Astrocyte (in vitro differentiated cells and primary cell): ENCODE data around the gene XYLT1. TPM values are rescaled to one million over a fixed set of nuclear protein-coding genes. Genes with fewer than 3 reads are reported as not detected.

Source experiments
- DNase-seq: peaks from one replicate; pipeline ENCODE4 v3.0.0-alpha.2; 2010; ENCODE audit warnings: low read depth
- FAIRE-seq: peaks from 2 replicates; lab custom pipeline; 2011; peaks lifted over from hg19 to GRCh38; lab: Jason Lieb, UNC
- H2AFZ ChIP-seq: 2 replicates; pipeline ENCODE4 v1.6.0; 2012; ENCODE audit warnings: low read depth, low read length, inconsistent platforms
- H3K27ac ChIP-seq: 2 replicates; pipeline ENCODE4 v1.5.1; 2011; ENCODE audit warnings: low read depth, low read length, inconsistent platforms
- H3K27me3 ChIP-seq: 2 replicates; pipeline ENCODE4 v1.6.0; 2011; ENCODE audit warnings: low read length, inconsistent platforms; ENCODE audit not compliant: insufficient read depth
- H3K36me3 ChIP-seq: 2 replicates; pipeline ENCODE4 v1.5.1; 2011; ENCODE audit warnings: low read length, inconsistent platforms; ENCODE audit not compliant: insufficient read depth
- H3K4me1 ChIP-seq: 2 replicates; pipeline ENCODE4 v1.5.1; 2011; ENCODE audit warnings: low read length, inconsistent platforms; ENCODE audit not compliant: insufficient read depth
- H3K4me2 ChIP-seq: 2 replicates; pipeline ENCODE4 v1.6.0; 2012; ENCODE audit warnings: low read length, inconsistent platforms
- H3K4me3 ChIP-seq: 2 replicates; pipeline ENCODE4 v1.5.1; 2011; ENCODE audit warnings: low read depth, mild to moderate bottlenecking, low read length, inconsistent platforms; ENCODE audit not compliant: insufficient read depth
- H3K79me2 ChIP-seq: 2 replicates; pipeline ENCODE4 v1.6.0; 2012; ENCODE audit warnings: mild to moderate bottlenecking, low read length, inconsistent platforms; ENCODE audit not compliant: insufficient read depth
- H3K9ac ChIP-seq: 2 replicates; pipeline ENCODE4 v1.6.0; 2012; ENCODE audit warnings: mild to moderate bottlenecking, low read length, inconsistent platforms
- H3K9me3 ChIP-seq: 2 replicates; pipeline ENCODE4 v1.5.1; 2012; ENCODE audit warnings: low read depth, mild to moderate bottlenecking, low read length, inconsistent platforms; ENCODE audit not compliant: insufficient read depth
- H4K20me1 ChIP-seq: 2 replicates; pipeline ENCODE4 v1.6.0; 2012; ENCODE audit warnings: low read length, inconsistent platforms; ENCODE audit not compliant: insufficient read depth
- H3K27ac Mint-ChIP-seq: one replicate; pipeline ENCODE4 v1.8.0; 2021; ENCODE audit warnings: mild to moderate bottlenecking, mixed read lengths; ENCODE audit not compliant: unreplicated experiment
- H3K27me3 Mint-ChIP-seq: one replicate; pipeline ENCODE4 v1.8.0; 2021; ENCODE audit warnings: low read depth, mixed read lengths; ENCODE audit not compliant: unreplicated experiment
- H3K36me3 Mint-ChIP-seq: one replicate; pipeline ENCODE4 v1.8.0; 2021; ENCODE audit warnings: low read depth, mixed read lengths; ENCODE audit not compliant: unreplicated experiment
- H3K4me1 Mint-ChIP-seq: one replicate; pipeline ENCODE4 v1.8.0; 2021; ENCODE audit warnings: low read depth, mixed read lengths; ENCODE audit not compliant: unreplicated experiment
- H3K4me3 Mint-ChIP-seq: one replicate; pipeline ENCODE4 v1.8.0; 2021; ENCODE audit warnings: mild to moderate bottlenecking, moderate library complexity, mixed read lengths; ENCODE audit not compliant: unreplicated experiment
- H3K9me3 Mint-ChIP-seq: one replicate; pipeline ENCODE4 v1.8.0; 2021; ENCODE audit warnings: mild to moderate bottlenecking, mixed read lengths; ENCODE audit not compliant: unreplicated experiment
- EZH2 ChIP-seq: IDR thresholded peaks from 2 replicates; pipeline ENCODE4 v1.6.1; 2012; ENCODE audit warnings: mild to moderate bottlenecking, low read length, inconsistent platforms; ENCODE audit not compliant: insufficient read depth
- total RNA-seq: library from RNA; stranded (reverse); gene quantifications from 2 replicates; pipeline ENCODE4 v1.2.1, GENCODE V29; 2021
- TF ChIP-seq, protein P1 (sequence below): IDR thresholded peaks from 2 replicates; pipeline ENCODE4 v1.5.1; 2011; ENCODE audit warnings: low read depth, mild to moderate bottlenecking, inconsistent platforms, low read length, moderate library complexity; ENCODE audit not compliant: insufficient read depth

The XYLT1 gene
- total RNA-seq, 1 donor from 2014 or later: 22.9 TPM

DNA sequence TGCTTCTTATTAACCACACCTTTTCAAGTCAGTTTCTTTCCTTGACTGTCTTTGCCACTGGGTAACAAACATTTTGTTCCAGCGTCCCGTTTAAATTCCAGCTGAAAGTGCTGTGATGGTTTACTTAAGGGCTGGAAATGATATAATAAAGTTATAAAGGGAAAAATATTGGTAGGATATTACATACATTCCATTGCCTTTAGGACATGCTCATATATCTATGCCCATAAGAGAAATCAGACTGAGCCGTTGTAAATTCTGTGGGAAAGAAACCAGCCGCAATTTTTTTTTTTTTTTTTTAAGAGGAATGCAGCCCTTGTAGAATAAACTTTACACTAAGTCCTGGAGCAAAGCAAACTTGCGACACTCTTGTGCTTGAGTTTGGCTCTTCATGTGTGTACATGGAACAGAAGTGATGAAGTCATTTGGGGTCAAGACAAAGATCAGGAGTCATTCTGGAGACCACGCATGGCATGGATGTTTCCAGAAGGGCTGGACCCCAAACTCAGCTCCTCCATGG is 210.9 kb downstream of the XYLT1 start:
- H3K79me2 ChIP-seq: peaks cover 13% of the 10 kb centered on the region
- no peak for DNase-seq
- H4K20me1 ChIP-seq: peaks cover 78% of the 10 kb centered on the region

DNA sequence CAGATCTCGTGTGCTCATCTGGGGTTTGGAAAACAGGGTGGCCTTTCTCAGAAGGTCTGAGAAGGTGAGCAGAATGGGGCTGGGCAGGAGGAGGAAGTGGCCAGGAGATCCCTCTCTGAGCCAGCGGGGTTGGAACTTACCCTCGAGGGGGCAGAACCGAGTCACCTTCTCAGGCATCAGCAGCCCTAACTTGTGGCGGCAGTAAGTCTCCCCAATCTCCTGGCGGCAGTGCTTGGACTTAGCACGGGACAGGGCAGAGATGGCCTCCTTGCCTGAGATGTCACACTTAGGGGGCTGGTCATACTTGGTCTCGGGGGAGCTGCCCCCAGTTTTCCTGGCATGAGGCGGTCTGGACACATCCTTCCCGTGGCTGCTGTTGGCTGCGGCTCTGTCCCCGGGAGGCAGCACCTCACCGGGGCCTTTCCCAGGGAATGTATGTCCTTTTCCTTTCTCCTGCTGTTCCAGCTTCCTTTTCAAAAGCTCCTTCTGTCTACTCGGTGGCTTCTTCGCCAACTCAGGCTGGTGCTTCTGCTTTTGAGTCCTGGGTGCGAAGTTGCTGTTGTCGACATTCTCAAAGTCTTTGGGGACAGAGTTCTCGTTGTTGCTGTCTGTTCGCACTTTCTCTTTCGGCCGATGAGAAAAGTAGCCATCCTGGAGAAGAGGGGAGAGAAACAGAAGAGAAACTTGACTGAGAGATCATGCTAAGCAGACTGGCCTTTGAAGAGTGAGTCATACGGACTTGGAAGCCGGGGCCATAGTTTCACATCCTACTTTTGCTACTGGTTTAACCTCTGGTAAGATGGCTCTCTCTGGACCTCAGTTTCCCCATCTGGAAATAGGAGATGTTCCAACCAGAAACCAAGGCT is 211.7 kb downstream of the XYLT1 start:
- Mint-ChIP-seq H3K4me3 (no peak overlapping the region), H3K27me3 (no peaks in the 10 kb centered on the region), H3K4me1 (no peaks in the 10 kb centered on the region), H3K9me3 (peaks cover 2% of the 10 kb centered on the region), H3K27ac (no peak overlapping the region), H3K36me3 (peaks cover 6% of the 10 kb centered on the region)
- H3K4me2 ChIP-seq: no peak overlapping the region
- no peak overlapping the region for H2AFZ ChIP-seq
- no peak overlapping the region for H3K4me3 ChIP-seq
- TF ChIP-seq EZH2: no peak
- TF ChIP-seq, protein P1, sequence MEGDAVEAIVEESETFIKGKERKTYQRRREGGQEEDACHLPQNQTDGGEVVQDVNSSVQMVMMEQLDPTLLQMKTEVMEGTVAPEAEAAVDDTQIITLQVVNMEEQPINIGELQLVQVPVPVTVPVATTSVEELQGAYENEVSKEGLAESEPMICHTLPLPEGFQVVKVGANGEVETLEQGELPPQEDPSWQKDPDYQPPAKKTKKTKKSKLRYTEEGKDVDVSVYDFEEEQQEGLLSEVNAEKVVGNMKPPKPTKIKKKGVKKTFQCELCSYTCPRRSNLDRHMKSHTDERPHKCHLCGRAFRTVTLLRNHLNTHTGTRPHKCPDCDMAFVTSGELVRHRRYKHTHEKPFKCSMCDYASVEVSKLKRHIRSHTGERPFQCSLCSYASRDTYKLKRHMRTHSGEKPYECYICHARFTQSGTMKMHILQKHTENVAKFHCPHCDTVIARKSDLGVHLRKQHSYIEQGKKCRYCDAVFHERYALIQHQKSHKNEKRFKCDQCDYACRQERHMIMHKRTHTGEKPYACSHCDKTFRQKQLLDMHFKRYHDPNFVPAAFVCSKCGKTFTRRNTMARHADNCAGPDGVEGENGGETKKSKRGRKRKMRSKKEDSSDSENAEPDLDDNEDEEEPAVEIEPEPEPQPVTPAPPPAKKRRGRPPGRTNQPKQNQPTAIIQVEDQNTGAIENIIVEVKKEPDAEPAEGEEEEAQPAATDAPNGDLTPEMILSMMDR: no peak
- H3K27me3 ChIP-seq: no peaks in the 10 kb centered on the region
- peaks cover 71% of the 10 kb centered on the region for H4K20me1 ChIP-seq
- peaks cover 4% of the 10 kb centered on the region for H3K36me3 ChIP-seq
- H3K79me2 ChIP-seq: peaks cover 17% of the 10 kb centered on the region
- H3K9ac ChIP-seq: no peak overlapping the region
- no peak for FAIRE-seq
- DNase-seq: no peak
- no peaks in the 10 kb centered on the region for H3K4me1 ChIP-seq
- no peaks in the 10 kb centered on the region for H3K9me3 ChIP-seq
- no peak overlapping the region for H3K27ac ChIP-seq

More for the DNA sequence above, 210.9 kb downstream of the XYLT1 start:
- Mint-ChIP-seq H3K27me3 (no peaks in the 10 kb centered on the region), H3K36me3 (peaks cover 6% of the 10 kb centered on the region), H3K27ac (no peak overlapping the region), H3K9me3 (peaks cover 2% of the 10 kb centered on the region), H3K4me1 (no peaks in the 10 kb centered on the region), H3K4me3 (no peak overlapping the region)
- H3K4me1 ChIP-seq: no peaks in the 10 kb centered on the region
- no peak for FAIRE-seq
- H2AFZ ChIP-seq: no peak overlapping the region
- H3K27me3 ChIP-seq: no peaks in the 10 kb centered on the region
- H3K36me3 ChIP-seq: peaks cover 4% of the 10 kb centered on the region
- H3K4me2 ChIP-seq: no peak overlapping the region
- H3K4me3 ChIP-seq: no peak overlapping the region
- no peak overlapping the region for H3K9ac ChIP-seq
- no peaks in the 10 kb centered on the region for H3K9me3 ChIP-seq
- TF ChIP-seq, protein P1: no peak
- no peak for TF ChIP-seq EZH2
- H3K27ac ChIP-seq: no peak overlapping the region
